A673 (cell line): ENCODE measurements around the gene HVCN1. TPM values are rescaled to one million over a fixed set of nuclear protein-coding genes. Genes with fewer than 3 reads are reported as not detected.
A peak's percentile ranks its signal among the peaks of the same experiment; 100 is the strongest.

ENCODE experiments used
- BruUV-seq: library from RNA; stranded (reverse); fragments of 400-500 nt; replicated peaks from 2 replicates; lab custom pipeline; 2021; lab: Mats Ljungman, UMichigan
- CTCF ChIA-PET: fragments of 300-600 bp; sonication (Branson Sonifier 250); formaldehyde crosslinking; loops from one replicate; lab custom pipeline; 2022; ENCODE audit warnings: antibody characterized with exemption; lab: Charles Lee
- POLR2A ChIA-PET: fragments of 300-600 bp; sonication (Branson Sonifier 250); formaldehyde crosslinking; loops from one replicate; lab custom pipeline; 2022; ENCODE audit warnings: antibody characterized with exemption; ENCODE audit not compliant: low non-redundant PET; lab: Charles Lee
- DNase-seq: peaks from one replicate; pipeline ENCODE4 v3.0.0-alpha.2; 2015; ENCODE audit warnings: low spot score
- H3K27ac ChIP-seq: fragments of 200-600 bp; sonication (generic); 2 replicates; pipeline ENCODE4 v1.5.1; 2016; ENCODE audit warnings: mixed run types, low read depth, mild to moderate bottlenecking, mixed read lengths, antibody characterized with exemption, low read length; ENCODE audit not compliant: poor library complexity, severe bottlenecking
- H3K27me3 ChIP-seq: fragments of 200-600 bp; sonication (generic); replicated peaks from 2 replicates; pipeline ENCODE4 v1.6.1; 2017; ENCODE audit warnings: mixed run types, low read depth, mild to moderate bottlenecking, mixed read lengths, antibody characterized with exemption, low read length; ENCODE audit not compliant: insufficient read depth, poor library complexity
- H3K36me3 ChIP-seq: fragments of 200-600 bp; sonication (generic); 2 replicates; pipeline ENCODE4 v1.6.1; 2016; ENCODE audit warnings: mixed run types, mild to moderate bottlenecking, mixed read lengths, antibody characterized with exemption, low read length; ENCODE audit not compliant: insufficient read depth, poor library complexity, severe bottlenecking
- H3K4me1 ChIP-seq: fragments of 200-600 bp; sonication (generic); 2 replicates; pipeline ENCODE4 v1.6.1; 2017; ENCODE audit warnings: mixed run types, mild to moderate bottlenecking, mixed read lengths, antibody characterized with exemption, low read length; ENCODE audit not compliant: insufficient read depth, poor library complexity, severe bottlenecking
- H3K4me3 ChIP-seq: fragments of 200-600 bp; sonication (generic); 2 replicates; pipeline ENCODE4 v1.5.1; 2016; ENCODE audit warnings: low read depth, mixed run types, mild to moderate bottlenecking, mixed read lengths, low read length; ENCODE audit not compliant: poor library complexity, severe bottlenecking
- H3K9me3 ChIP-seq: fragments of 200-600 bp; sonication (generic); 2 replicates; pipeline ENCODE4 v1.6.1; 2016; ENCODE audit warnings: mixed run types, low read depth, mild to moderate bottlenecking, mixed read lengths, antibody characterized with exemption, low read length; ENCODE audit not compliant: poor library complexity, severe bottlenecking
- EZH2 ChIP-seq: fragments of 200-600 bp; sonication (generic); IDR thresholded peaks from 2 replicates; pipeline ENCODE4 v1.6.1; 2017; ENCODE audit warnings: borderline replicate concordance, low read depth, mild to moderate bottlenecking, mixed read lengths, antibody characterized with exemption, low read length; ENCODE audit not compliant: poor library complexity, severe bottlenecking
- intact Hi-C: fragments of 100-400 bp; cut with micrococcal nuclease; formaldehyde crosslinking; loops from one replicate; pipeline ENCODE4 v1.10.0; 2022; ENCODE audit not compliant: unreplicated experiment
- total RNA-seq: library from RNA; stranded (reverse); gene quantifications from 2 replicates; pipeline ENCODE4 v1.2.3, GENCODE V29; 2021
- TF ChIP-seq, protein P1 (sequence below): fragments of 300-800, 200-600 bp; sonication (generic); conservative IDR thresholded peaks from 2 replicates; pipeline ENCODE4 v1.5.1; 2017; ENCODE audit warnings: low read depth, mild to moderate bottlenecking, antibody characterized with exemption, low read length, moderate library complexity, mixed read lengths

The HVCN1 gene
- total RNA-seq, 1 experiment from 2014 or later: 1.1 TPM

DNA sequence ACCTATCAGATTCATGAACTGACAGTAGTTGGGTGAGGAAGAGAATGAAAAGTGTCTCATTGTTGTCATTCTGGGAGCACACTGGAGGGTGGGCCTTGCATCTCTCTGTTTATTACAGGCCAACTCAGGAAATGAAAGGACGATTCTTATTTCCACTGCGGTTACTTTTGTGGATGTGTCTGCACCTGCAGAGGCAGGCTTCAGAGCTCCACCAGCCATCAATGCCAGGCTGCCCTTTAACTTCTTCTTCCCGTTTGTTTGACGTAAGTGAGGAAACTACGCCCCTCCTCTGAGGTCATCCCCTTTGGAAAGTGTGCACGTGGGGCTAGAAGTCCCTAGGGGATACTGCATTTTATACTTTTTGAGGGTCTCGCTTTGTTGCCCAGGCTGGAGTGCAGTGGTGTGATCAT is 41.3 kb downstream of the HVCN1 start:
- Histone ChIP-seq H3K27me3 (no peaks in the 10 kb centered on the region), H3K27ac (no peak overlapping the region), H3K9me3 (no peaks in the 10 kb centered on the region), H3K36me3 (no peaks in the 10 kb centered on the region), H3K4me1 (peaks cover 14% of the 10 kb centered on the region), H3K4me3 (no peak overlapping the region)
- ChIA-PET POLR2A (no interaction called here), CTCF (no interaction called here)
- no TSS peak for BruUV-seq
- no peak for TF ChIP-seq EZH2
- TF ChIP-seq, protein P1, sequence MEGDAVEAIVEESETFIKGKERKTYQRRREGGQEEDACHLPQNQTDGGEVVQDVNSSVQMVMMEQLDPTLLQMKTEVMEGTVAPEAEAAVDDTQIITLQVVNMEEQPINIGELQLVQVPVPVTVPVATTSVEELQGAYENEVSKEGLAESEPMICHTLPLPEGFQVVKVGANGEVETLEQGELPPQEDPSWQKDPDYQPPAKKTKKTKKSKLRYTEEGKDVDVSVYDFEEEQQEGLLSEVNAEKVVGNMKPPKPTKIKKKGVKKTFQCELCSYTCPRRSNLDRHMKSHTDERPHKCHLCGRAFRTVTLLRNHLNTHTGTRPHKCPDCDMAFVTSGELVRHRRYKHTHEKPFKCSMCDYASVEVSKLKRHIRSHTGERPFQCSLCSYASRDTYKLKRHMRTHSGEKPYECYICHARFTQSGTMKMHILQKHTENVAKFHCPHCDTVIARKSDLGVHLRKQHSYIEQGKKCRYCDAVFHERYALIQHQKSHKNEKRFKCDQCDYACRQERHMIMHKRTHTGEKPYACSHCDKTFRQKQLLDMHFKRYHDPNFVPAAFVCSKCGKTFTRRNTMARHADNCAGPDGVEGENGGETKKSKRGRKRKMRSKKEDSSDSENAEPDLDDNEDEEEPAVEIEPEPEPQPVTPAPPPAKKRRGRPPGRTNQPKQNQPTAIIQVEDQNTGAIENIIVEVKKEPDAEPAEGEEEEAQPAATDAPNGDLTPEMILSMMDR: no peak
- DNase-seq: no peak
- intact Hi-C loops: no loop called here

DNA sequence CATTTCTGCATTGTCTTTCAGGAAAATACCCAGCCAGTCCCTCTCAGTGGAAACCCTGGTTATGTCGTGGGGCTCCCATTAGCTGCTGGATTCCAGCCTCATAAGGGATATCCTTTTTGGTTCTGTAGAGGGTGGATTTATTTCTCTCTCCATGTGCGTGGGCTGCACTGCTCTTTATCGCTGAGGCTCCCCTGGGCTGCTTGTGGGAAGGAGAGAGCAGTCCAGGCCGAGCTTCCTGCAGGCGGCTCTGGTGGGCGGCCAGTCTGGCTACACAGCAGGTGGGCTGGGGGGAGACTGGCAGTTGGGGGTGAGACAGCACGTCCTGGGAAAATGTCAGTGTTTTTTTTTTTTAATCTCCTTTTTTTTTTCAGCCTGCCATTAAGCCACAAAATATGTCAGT is 47.4 kb downstream of the HVCN1 start:
- intact Hi-C loops: no loop called here
- CTCF ChIA-PET: interaction anchor here (1.0 kb wide), 1 partner anchor 246 kb away, joined by 3 read pairs; no protein-coding TSS in a partner anchor
- TF ChIP-seq, protein P1: no peak
- no peak for TF ChIP-seq EZH2
- POLR2A ChIA-PET: no interaction called here
- Histone ChIP-seq H3K36me3 (no peaks in the 10 kb centered on the region), H3K27ac (peak overlapping the region; percentile 45), H3K27me3 (no peaks in the 10 kb centered on the region), H3K9me3 (no peaks in the 10 kb centered on the region), H3K4me3 (no peak overlapping the region), H3K4me1 (peaks cover 36% of the 10 kb centered on the region)
- DNase-seq: peak; percentile 79
- no TSS peak for BruUV-seq

DNA sequence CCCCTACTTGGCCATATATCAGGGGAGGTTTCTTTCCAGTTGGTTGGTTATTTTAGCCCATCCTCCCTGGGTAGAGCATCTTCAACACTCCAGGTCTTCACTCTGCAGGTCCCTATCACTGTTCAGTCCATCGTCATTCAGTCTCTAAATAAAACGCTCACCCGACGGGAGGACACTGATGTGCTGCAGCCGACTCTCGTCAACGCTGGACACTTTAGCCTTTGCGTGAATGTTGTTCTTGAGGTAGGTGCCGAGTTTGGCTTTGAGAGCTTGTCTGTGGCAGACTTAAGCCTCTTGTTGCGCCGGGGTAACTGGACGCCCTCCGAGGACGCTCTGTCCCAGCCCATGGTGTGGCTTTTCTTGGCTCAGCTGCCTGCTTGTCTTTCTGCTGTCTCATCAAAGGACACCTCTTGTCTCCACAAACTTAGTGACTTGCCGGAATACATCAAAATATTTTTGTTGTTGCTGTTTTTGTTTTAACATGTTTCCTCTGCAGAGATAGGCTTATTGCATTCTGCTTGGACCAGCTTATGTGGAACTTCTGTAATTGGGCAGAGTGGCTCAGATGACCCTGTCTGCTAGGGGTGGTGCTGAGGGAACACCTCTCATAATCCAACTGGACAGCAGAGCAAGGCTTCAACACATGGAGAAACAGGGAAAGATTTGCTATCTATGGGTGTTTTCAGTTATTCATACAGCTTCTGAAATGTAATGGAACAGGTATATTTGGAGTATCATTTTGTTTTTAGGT is 48.5 kb downstream of the HVCN1 start:
- DNase-seq: no peak
- no TSS peak for BruUV-seq
- Histone ChIP-seq H3K27me3 (no peaks in the 10 kb centered on the region), H3K4me1 (peaks cover 37% of the 10 kb centered on the region), H3K27ac (peak overlapping the region; percentile 45), H3K36me3 (no peaks in the 10 kb centered on the region), H3K4me3 (no peak overlapping the region), H3K9me3 (no peaks in the 10 kb centered on the region)
- ChIA-PET POLR2A (no interaction called here), CTCF (interaction anchor here (1.0 kb wide), 1 partner anchor 247 kb away, joined by 3 read pairs; no protein-coding TSS in a partner anchor)
- intact Hi-C loops: no loop called here
- TF ChIP-seq, protein P1: no peak
- TF ChIP-seq EZH2: no peak
